GM18499 (cell line): ENCODE measurements around the gene SPEN.
"Not testable (repeated sequence)": the region's sequence is repeated elsewhere in the genome, so short reads cannot be mapped to it uniquely, and the experiment has no call there.

Experiments
- ATAC-seq: cut with Tn5 transposase; IDR thresholded peaks from one replicate; pipeline ENCODE4 v1.9.1; 2021; ENCODE audit warnings: moderate number of reproducible peaks; ENCODE audit not compliant: insufficient read depth, unreplicated experiment

Gene SPEN

GRCh38 chr1:15833842-15834405 is 13.6 kb upstream of the SPEN start:
- no peak for ATAC-seq

- no peak for ATAC-seq
Measured at GRCh38 chr1:15834406-15835204, 12.9 kb upstream of the SPEN start.

- no peak for ATAC-seq
Measured at GRCh38 chr1:15835205-15835740, 12.2 kb upstream of the SPEN start.

GRCh38 chr1:15835741-15836510 is 11.6 kb upstream of the SPEN start:
- no peak for ATAC-seq

GRCh38 chr1:15836511-15836771 is 11.1 kb upstream of the SPEN start:
- not testable (repeated sequence) for ATAC-seq

- no peak for ATAC-seq
Measured at GRCh38 chr1:15836772-15837669, 10.5 kb upstream of the SPEN start.

GRCh38 chr1:15837931-15838330 is 9.6 kb upstream of the SPEN start:
- ATAC-seq, result no peak

GRCh38 chr1:15838721-15839120 is 8.8 kb upstream of the SPEN start:
- no peak for ATAC-seq

GRCh38 chr1:15843826-15844572 is 3.5 kb upstream of the SPEN start:
- ATAC-seq, result no peak

GRCh38 chr1:15846056-15846455 is 1.5 kb upstream of the SPEN start:
- ATAC-seq, result not testable (repeated sequence)

GRCh38 chr1:15847893-15848142 is 311 bp downstream of the SPEN start:
- ATAC-seq, result no peak

GRCh38 chr1:15848143-15848928 is 829 bp downstream of the SPEN start:
- ATAC-seq, result no peak

- ATAC-seq, result no peak
Measured at GRCh38 chr1:15848929-15849774, 1.6 kb downstream of the SPEN start.

- no peak for ATAC-seq
Measured at GRCh38 chr1:15849775-15850324, 2.3 kb downstream of the SPEN start.

GRCh38 chr1:15850471-15851001 is 3.0 kb downstream of the SPEN start:
- no peak for ATAC-seq

- ATAC-seq, result no peak
Measured at GRCh38 chr1:15851210-15852035, 3.9 kb downstream of the SPEN start.
